Upper lobe of left lung (tissue), 6 donors: ENCODE measurements around the gene CCL2. TPM values are rescaled to one million over a fixed set of nuclear protein-coding genes. Genes with fewer than 3 reads are reported as not detected.

ENCODE experiments used
- ATAC-seq, 2 donors: fragments of 200-7000 bp; cut with Tn5 transposase; one replicate each; pipeline ENCODE4 v1.9.1; 2022; ENCODE audit warnings: mild to moderate bottlenecking in 2 of 2, moderate library complexity in 2 of 2; ENCODE audit not compliant: low FRiP score in 2 of 2
- DNase-seq, 2 donors: peaks; one replicate each; pipeline ENCODE4 v3.0.0-alpha.2; 2019 to 2020
- H3K27ac ChIP-seq, 4 donors: fragments of 200-600 bp; sonication (generic); one replicate each; pipeline ENCODE4 v1.5.1; 2016 to 2019
- H3K27me3 ChIP-seq, 4 donors: fragments of 200-600 bp; sonication (generic); one replicate each; pipeline ENCODE4 v1.5.1; 2017 to 2019
- H3K36me3 ChIP-seq, 4 donors: fragments of 200-600 bp; sonication (generic); one replicate each; pipeline ENCODE4 v1.5.1; 2016 to 2019
- H3K4me1 ChIP-seq, 4 donors: fragments of 200-600 bp; sonication (generic); one replicate each; pipeline ENCODE4 v1.5.1; 2018 to 2019
- H3K4me3 ChIP-seq, 4 donors: fragments of 200-600 bp; sonication (generic); one replicate each; pipeline ENCODE4 v1.5.1; 2017 to 2019; ENCODE audit warnings: mild to moderate bottlenecking in 2 of 4, moderate library complexity in 1 of 4
- H3K9me3 ChIP-seq, 4 donors: fragments of 200-600 bp; sonication (generic); one replicate each; pipeline ENCODE4 v1.5.1; 2018 to 2019
- CTCF ChIP-seq, 6 experiments: fragments of 450-650 bp in 4 of 6; fragments of 200-600 bp in 2 of 6; sonication (generic) in 2 of 6; IDR thresholded peaks; one replicate each; pipeline ENCODE4 v1.5.1; 2016 to 2019; ENCODE audit warnings: antibody characterized with exemption in 6 of 6
- EP300 ChIP-seq, 4 donors: sonication (generic); formaldehyde crosslinking; IDR thresholded peaks; one replicate each; pipeline ENCODE4 v1.5.1; 2017; ENCODE audit warnings: antibody characterized with exemption in 4 of 4, control low read depth in 2 of 4
- POLR2A ChIP-seq, 4 donors: fragments of 450-650 bp; IDR thresholded peaks; one replicate each; pipeline ENCODE4 v1.5.1; 2016 to 2017; ENCODE audit warnings: antibody characterized with exemption in 4 of 4, mild to moderate bottlenecking in 2 of 4
- POLR2AphosphoS5 ChIP-seq, 2 donors: sonication (generic); formaldehyde crosslinking; IDR thresholded peaks; one replicate each; pipeline ENCODE4 v1.5.1; 2017; ENCODE audit warnings: antibody characterized with exemption in 2 of 2
- WGBS, 2 donors: methylation state at CpG; one replicate each; pipeline ENCODE4 v1.1.5; 2017 to 2018; 5-methylcytosine and 5-hydroxymethylcytosine counted together
- total RNA-seq, 6 donors: library from RNA; depleted of rRNA in 4 of 6; stranded (reverse); fragments of >200 nt in 4 of 6; gene quantifications; one replicate each; pipeline versions ENCODE4 v1.1.0 to v1.2.1, GENCODE V29; 2016 to 2021
- donor health status: DM: no; HTN: no; CAD: no; lungs with moderate emphysema.
- donor health status: DM: no; HTN: yes; CAD: no; lungs with severe emphysema.

CCL2 gene
- total RNA-seq, 6 donors from 2014 or later, result 11.5 to 100.0 (median 15.6) TPM

GRCh38 chr17:34302636-34303035 lies 47.6 kb downstream of the CCL2 start:
- no peak overlapping the region for H3K4me3 ChIP-seq
- DNase-seq, result no peak
- no peaks in the 10 kb centered on the region for H3K27me3 ChIP-seq
- no peak overlapping the region for H3K27ac ChIP-seq
- ATAC-seq, result no peak
- TF ChIP-seq POLR2A (IDR thresholded peaks at IDR 0.05) (no peak), CTCF (IDR thresholded peaks at IDR 0.05) (no peak), POLR2AphosphoS5 (IDR thresholded peaks at IDR 0.05) (no peak), EP300 (IDR thresholded peaks at IDR 0.05) (no peak)
- WGBS, 2 donors, result 76 to 79% methylated on average over 1 of the region's 1 CpG
- no peaks in the 10 kb centered on the region for H3K36me3 ChIP-seq
- H3K9me3 ChIP-seq, result no peaks in the 10 kb centered on the region
- H3K4me1 ChIP-seq, result peaks cover 3 to 8% (median 7%) of the 10 kb centered on the region in 4 donors

- Histone ChIP-seq H3K27ac (no peak overlapping the region), H3K4me1 (peaks cover 3 to 11% (median 8%) of the 10 kb centered on the region in 4 donors), H3K36me3 (no peaks in the 10 kb centered on the region), H3K9me3 (no peaks in the 10 kb centered on the region), H3K4me3 (no peak overlapping the region), H3K27me3 (no peaks in the 10 kb centered on the region)
- DNase-seq, result no peak
- WGBS, 2 donors, result 61 to 88% methylated on average over 2 of the region's 2 CpGs
- no peak for TF ChIP-seq POLR2AphosphoS5 (IDR thresholded peaks at IDR 0.05)
- no peak for TF ChIP-seq CTCF (IDR thresholded peaks at IDR 0.05)
- no peak for TF ChIP-seq EP300 (IDR thresholded peaks at IDR 0.05)
- no peak for TF ChIP-seq POLR2A (IDR thresholded peaks at IDR 0.05)
- ATAC-seq, result no peak
These were observed 48.5 kb downstream of the CCL2 start for GRCh38 chr17:34303606-34304005.

GRCh38 chr17:34305061-34305460 lies 50.0 kb downstream of the CCL2 start:
- ATAC-seq (no peak), DNase-seq (no peak)
- Histone ChIP-seq H3K4me1 (peaks cover 3 to 11% (median 8%) of the 10 kb centered on the region in 4 donors), H3K27me3 (no peaks in the 10 kb centered on the region), H3K9me3 (no peaks in the 10 kb centered on the region), H3K27ac (no peak overlapping the region), H3K36me3 (no peaks in the 10 kb centered on the region), H3K4me3 (no peak overlapping the region)
- TF ChIP-seq POLR2A (IDR thresholded peaks at IDR 0.05) (no peak), POLR2AphosphoS5 (IDR thresholded peaks at IDR 0.05) (no peak), CTCF (IDR thresholded peaks at IDR 0.05) (no peak), EP300 (IDR thresholded peaks at IDR 0.05) (no peak)
- 83 to 96% methylated on average over 4 of the region's 4 CpGs for WGBS, 2 donors

GRCh38 chr17:34305606-34306005 lies 50.5 kb downstream of the CCL2 start:
- DNase-seq (no peak), ATAC-seq (no peak)
- H3K4me3 ChIP-seq, result no peak overlapping the region
- TF ChIP-seq EP300 (IDR thresholded peaks at IDR 0.05) (no peak), CTCF (IDR thresholded peaks at IDR 0.05) (no peak), POLR2A (IDR thresholded peaks at IDR 0.05) (no peak), POLR2AphosphoS5 (IDR thresholded peaks at IDR 0.05) (no peak)
- peaks cover 3 to 11% (median 8%) of the 10 kb centered on the region in 4 donors for H3K4me1 ChIP-seq
- H3K27me3 ChIP-seq, result no peaks in the 10 kb centered on the region
- no peaks in the 10 kb centered on the region for H3K36me3 ChIP-seq
- H3K9me3 ChIP-seq, result no peaks in the 10 kb centered on the region
- no peak overlapping the region for H3K27ac ChIP-seq

- Histone ChIP-seq H3K27me3 (no peaks in the 10 kb centered on the region), H3K4me1 (peaks cover 3 to 11% (median 8%) of the 10 kb centered on the region in 4 donors), H3K4me3 (no peak overlapping the region), H3K27ac (no peak overlapping the region), H3K9me3 (no peaks in the 10 kb centered on the region), H3K36me3 (no peaks in the 10 kb centered on the region)
- WGBS, 2 donors, result 69 to 75% methylated on average over 3 of the region's 3 CpGs
- ATAC-seq (peak in 1 of 2 donors; percentile 73), DNase-seq (no peak)
- TF ChIP-seq POLR2A (IDR thresholded peaks at IDR 0.05) (no peak), EP300 (IDR thresholded peaks at IDR 0.05) (no peak), CTCF (IDR thresholded peaks at IDR 0.05) (peak in 4 of 6 experiments; percentile 19 to 60 (median 53)), POLR2AphosphoS5 (IDR thresholded peaks at IDR 0.05) (no peak)
These were observed 51.4 kb downstream of the CCL2 start for GRCh38 chr17:34306466-34306865.
